SK-N-MC (cell line): ENCODE data around the gene PHC2.
A peak's percentile ranks its signal among the peaks of the same experiment; 100 is the strongest.

Experiments
- DNase-seq: peaks from one replicate; pipeline ENCODE4 v3.0.0-alpha.2; 2011; ENCODE audit warnings: low read depth, low spot score
- H3K27ac ChIP-seq: fragments of 200-600 bp; sonication (generic); 2 replicates; pipeline ENCODE4 v1.5.1; 2016; ENCODE audit warnings: mixed run types
- H3K36me3 ChIP-seq: fragments of 200-600 bp; sonication (generic); 2 replicates; pipeline ENCODE4 v1.6.1; 2017; ENCODE audit warnings: antibody characterized with exemption, low read length, mixed read lengths; ENCODE audit not compliant: insufficient read depth
- H3K4me3 ChIP-seq: fragments of 200-600 bp; sonication (generic); 2 replicates; pipeline ENCODE4 v1.5.1; 2016
- H3K9ac ChIP-seq: fragments of 200-600 bp; sonication (generic); 2 replicates; pipeline ENCODE4 v1.8.0; 2017; ENCODE audit warnings: mixed run types, mixed read lengths; ENCODE audit not compliant: insufficient read length
- H3K9me3 ChIP-seq: fragments of 200-600 bp; sonication (generic); 2 replicates; pipeline ENCODE4 v1.6.1; 2017; ENCODE audit warnings: low read depth, mild to moderate bottlenecking, antibody characterized with exemption, low read length, moderate library complexity, mixed read lengths
- EZH2 ChIP-seq: fragments of 200-600 bp; sonication (generic); IDR thresholded peaks from one replicate; pipeline ENCODE4 v1.6.1; 2017; ENCODE audit warnings: antibody characterized with exemption
- FOXP2 ChIP-seq: optimal IDR thresholded peaks from 2 replicates; pipeline ENCODE3; 2011; ENCODE audit warnings: mild to moderate bottlenecking, moderate library complexity; ENCODE audit not compliant: insufficient read depth; ENCODE audit errors: extremely low read length, control extremely low read depth
- POLR2AphosphoS5 ChIP-seq: IDR thresholded peaks from 2 replicates; pipeline ENCODE4 v1.6.1; 2012; ENCODE audit warnings: mild to moderate bottlenecking, low read depth, low read length, borderline replicate concordance

PHC2 gene

GRCh38 chr1:33329600-33330305 lies 101.1 kb downstream of the PHC2 start:
- no peak overlapping the region for H3K4me3 ChIP-seq
- TF ChIP-seq FOXP2 (no peak), POLR2AphosphoS5 (no peak), EZH2 (no peak)
- H3K9me3 ChIP-seq, result no peaks in the 10 kb centered on the region
- H3K36me3 ChIP-seq, result peaks cover 98% of the 10 kb centered on the region
- DNase-seq, result no peak
- H3K9ac ChIP-seq, result no peak overlapping the region
- H3K27ac ChIP-seq, result no peak overlapping the region

GRCh38 chr1:33328817-33329216 lies 102.1 kb downstream of the PHC2 start:
- DNase-seq, result no peak
- no peak overlapping the region for H3K9ac ChIP-seq
- no peaks in the 10 kb centered on the region for H3K9me3 ChIP-seq
- no peak overlapping the region for H3K27ac ChIP-seq
- peaks cover 98% of the 10 kb centered on the region for H3K36me3 ChIP-seq
- no peak overlapping the region for H3K4me3 ChIP-seq
- TF ChIP-seq EZH2 (no peak), POLR2AphosphoS5 (no peak), FOXP2 (no peak)

GRCh38 chr1:33327587-33328325 lies 103.1 kb downstream of the PHC2 start:
- Histone ChIP-seq H3K27ac (no peak overlapping the region), H3K9me3 (no peaks in the 10 kb centered on the region), H3K9ac (no peak overlapping the region), H3K4me3 (no peak overlapping the region), H3K36me3 (peaks cover 96% of the 10 kb centered on the region)
- no peak for TF ChIP-seq POLR2AphosphoS5
- no peak for TF ChIP-seq FOXP2
- no peak for TF ChIP-seq EZH2
- DNase-seq, result no peak

GRCh38 chr1:33326785-33327184 lies 104.1 kb downstream of the PHC2 start:
- H3K9me3 ChIP-seq, result no peaks in the 10 kb centered on the region
- no peak overlapping the region for H3K9ac ChIP-seq
- DNase-seq, result no peak
- H3K27ac ChIP-seq, result no peak overlapping the region
- no peak for TF ChIP-seq EZH2
- TF ChIP-seq FOXP2, result no peak
- TF ChIP-seq POLR2AphosphoS5, result no peak
- H3K36me3 ChIP-seq, result peaks cover 86% of the 10 kb centered on the region
- H3K4me3 ChIP-seq, result no peak overlapping the region

- Histone ChIP-seq H3K36me3 (peaks cover 68% of the 10 kb centered on the region), H3K27ac (peak overlapping the region; percentile 26; the same call in 1 of the 2 replicates), H3K4me3 (no peak overlapping the region), H3K9me3 (no peaks in the 10 kb centered on the region), H3K9ac (peak overlapping the region; percentile 39)
- no peak for TF ChIP-seq EZH2
- TF ChIP-seq FOXP2, result no peak
- TF ChIP-seq POLR2AphosphoS5, result no peak
- DNase-seq, result no peak
Observed at GRCh38 chr1:33324677-33325575, 106.0 kb downstream of the PHC2 start.

- TF ChIP-seq EZH2, result no peak
- no peak for TF ChIP-seq POLR2AphosphoS5
- no peak for TF ChIP-seq FOXP2
- H3K27ac ChIP-seq, result no peak overlapping the region
- H3K9me3 ChIP-seq, result no peaks in the 10 kb centered on the region
- peaks cover 57% of the 10 kb centered on the region for H3K36me3 ChIP-seq
- H3K4me3 ChIP-seq, result no peak overlapping the region
- H3K9ac ChIP-seq, result no peak overlapping the region
- DNase-seq, result no peak
Observed at GRCh38 chr1:33323663-33324477, 107.0 kb downstream of the PHC2 start.

GRCh38 chr1:33322870-33323585 lies 107.9 kb downstream of the PHC2 start:
- Histone ChIP-seq H3K4me3 (no peak overlapping the region), H3K36me3 (peaks cover 50% of the 10 kb centered on the region), H3K9me3 (no peaks in the 10 kb centered on the region), H3K27ac (no peak overlapping the region), H3K9ac (no peak overlapping the region)
- TF ChIP-seq POLR2AphosphoS5 (0 out of 2 replicates have a peak, but pooled peaks have one; percentile 9), FOXP2 (no peak)
- DNase-seq, result no peak
